Measurements from ENCODE around the gene DPP8.

Gene DPP8

GRCh38 chr15:65426216-65426853 lies 91.2 kb downstream of the DPP8 start:
- H3K9ac ChIP-seq (ENCODE audit: low read length in 2 of 2): no peak overlapping the region

GRCh38 chr15:65424683-65425082 lies 92.8 kb downstream of the DPP8 start:
- no peak overlapping the region for H3K27ac ChIP-seq (ENCODE audit: low read length)
- H3K36me3 ChIP-seq (ENCODE audit: control insufficient read depth in 2 of 2, insufficient read depth in 2 of 2, low read length in 2 of 2): no peaks in the 10 kb centered on the region
- no peak overlapping the region for H3K9ac ChIP-seq (ENCODE audit: low read length in 2 of 2)
- no peak overlapping the region for H3K4me3 ChIP-seq (ENCODE audit: low read length in 2 of 2)
- H3K4me1 ChIP-seq (ENCODE audit: control insufficient read depth, insufficient read depth, low read length): peaks cover 18% of the 10 kb centered on the region
- H3K27me3 ChIP-seq (ENCODE audit: control insufficient read depth in 1 of 2, insufficient read depth in 2 of 2, low read length in 2 of 2): peaks cover 7 to 11% of the 10 kb centered on the region in 2 donors
- no peaks in the 10 kb centered on the region for H3K9me3 ChIP-seq (ENCODE audit: control insufficient read depth in 2 of 2, low read length in 2 of 2)

More at GRCh38 chr15:65426216-65426853, 91.2 kb downstream of the DPP8 start:
- peaks cover 12% of the 10 kb centered on the region for H3K4me1 ChIP-seq (ENCODE audit: control insufficient read depth, insufficient read depth, low read length)
- no peak overlapping the region for H3K4me3 ChIP-seq (ENCODE audit: low read length in 2 of 2)
- no peak overlapping the region for H3K27ac ChIP-seq (ENCODE audit: low read length)
- no peaks in the 10 kb centered on the region for H3K36me3 ChIP-seq (ENCODE audit: control insufficient read depth in 2 of 2, insufficient read depth in 2 of 2, low read length in 2 of 2)
- H3K9me3 ChIP-seq (ENCODE audit: control insufficient read depth in 2 of 2, low read length in 2 of 2): no peaks in the 10 kb centered on the region
- peaks cover 0 to 2% of the 10 kb centered on the region in 2 donors for H3K27me3 ChIP-seq (ENCODE audit: control insufficient read depth in 1 of 2, insufficient read depth in 2 of 2, low read length in 2 of 2)

- H3K9me3 ChIP-seq (ENCODE audit: control insufficient read depth in 2 of 2, low read length in 2 of 2): no peaks in the 10 kb centered on the region
- H3K27me3 ChIP-seq (ENCODE audit: control insufficient read depth in 1 of 2, insufficient read depth in 2 of 2, low read length in 2 of 2): peaks cover 7 to 11% of the 10 kb centered on the region in 2 donors
- H3K9ac ChIP-seq (ENCODE audit: low read length in 2 of 2): no peak overlapping the region
- no peaks in the 10 kb centered on the region for H3K36me3 ChIP-seq (ENCODE audit: control insufficient read depth in 2 of 2, insufficient read depth in 2 of 2, low read length in 2 of 2)
- H3K27ac ChIP-seq (ENCODE audit: low read length): no peak overlapping the region
- no peak overlapping the region for H3K4me3 ChIP-seq (ENCODE audit: low read length in 2 of 2)
- H3K4me1 ChIP-seq (ENCODE audit: control insufficient read depth, insufficient read depth, low read length): peaks cover 18% of the 10 kb centered on the region
Measured at GRCh38 chr15:65423976-65424679, 93.4 kb downstream of the DPP8 start.

- Histone ChIP-seq H3K9ac (ENCODE audit: low read length in 2 of 2) (no peak overlapping the region), H3K27ac (ENCODE audit: low read length) (no peak overlapping the region), H3K4me3 (ENCODE audit: low read length in 2 of 2) (peak overlapping the region in 1 of 2 donors; percentile 22), H3K4me1 (ENCODE audit: control insufficient read depth, insufficient read depth, low read length) (peaks cover 18% of the 10 kb centered on the region), H3K9me3 (ENCODE audit: control insufficient read depth in 2 of 2, low read length in 2 of 2) (no peaks in the 10 kb centered on the region), H3K27me3 (ENCODE audit: control insufficient read depth in 1 of 2, insufficient read depth in 2 of 2, low read length in 2 of 2) (peaks cover 7 to 11% of the 10 kb centered on the region in 2 donors), H3K36me3 (ENCODE audit: control insufficient read depth in 2 of 2, insufficient read depth in 2 of 2, low read length in 2 of 2) (no peaks in the 10 kb centered on the region)
Measured at GRCh38 chr15:65423150-65423975, 94.1 kb downstream of the DPP8 start.

- Histone ChIP-seq H3K27me3 (ENCODE audit: control insufficient read depth in 1 of 2, insufficient read depth in 2 of 2, low read length in 2 of 2) (peaks cover 11 to 16% of the 10 kb centered on the region in 2 donors), H3K9ac (ENCODE audit: low read length in 2 of 2) (peak overlapping the region; percentile 29 to 38), H3K27ac (ENCODE audit: low read length) (no peak overlapping the region), H3K36me3 (ENCODE audit: control insufficient read depth in 2 of 2, insufficient read depth in 2 of 2, low read length in 2 of 2) (no peaks in the 10 kb centered on the region), H3K4me3 (ENCODE audit: low read length in 2 of 2) (peak overlapping the region; percentile 76 to 77), H3K4me1 (ENCODE audit: control insufficient read depth, insufficient read depth, low read length) (peaks cover 23% of the 10 kb centered on the region), H3K9me3 (ENCODE audit: control insufficient read depth in 2 of 2, low read length in 2 of 2) (no peaks in the 10 kb centered on the region)
Measured at GRCh38 chr15:65421360-65422215, 95.9 kb downstream of the DPP8 start.

- H3K9ac ChIP-seq (ENCODE audit: low read length in 2 of 2): peak overlapping the region in 1 of 2 donors; percentile 38
Measured at GRCh38 chr15:65420975-65421359, 96.5 kb downstream of the DPP8 start.

GRCh38 chr15:65418596-65418995 lies 98.9 kb downstream of the DPP8 start:
- Histone ChIP-seq H3K36me3 (ENCODE audit: control insufficient read depth in 2 of 2, insufficient read depth in 2 of 2, low read length in 2 of 2) (no peaks in the 10 kb centered on the region), H3K4me3 (ENCODE audit: low read length in 2 of 2) (no peak overlapping the region), H3K4me1 (ENCODE audit: control insufficient read depth, insufficient read depth, low read length) (peaks cover 27% of the 10 kb centered on the region), H3K9me3 (ENCODE audit: control insufficient read depth in 2 of 2, low read length in 2 of 2) (no peaks in the 10 kb centered on the region), H3K9ac (ENCODE audit: low read length in 2 of 2) (no peak overlapping the region), H3K27me3 (ENCODE audit: control insufficient read depth in 1 of 2, insufficient read depth in 2 of 2, low read length in 2 of 2) (peaks cover 11 to 21% of the 10 kb centered on the region in 2 donors), H3K27ac (ENCODE audit: low read length) (no peak overlapping the region)

More at GRCh38 chr15:65420975-65421359, 96.5 kb downstream of the DPP8 start:
- Histone ChIP-seq H3K4me1 (ENCODE audit: control insufficient read depth, insufficient read depth, low read length) (peaks cover 23% of the 10 kb centered on the region), H3K9me3 (ENCODE audit: control insufficient read depth in 2 of 2, low read length in 2 of 2) (no peaks in the 10 kb centered on the region), H3K4me3 (ENCODE audit: low read length in 2 of 2) (peak overlapping the region; percentile 76 to 77), H3K36me3 (ENCODE audit: control insufficient read depth in 2 of 2, insufficient read depth in 2 of 2, low read length in 2 of 2) (no peaks in the 10 kb centered on the region), H3K27ac (ENCODE audit: low read length) (no peak overlapping the region), H3K27me3 (ENCODE audit: control insufficient read depth in 1 of 2, insufficient read depth in 2 of 2, low read length in 2 of 2) (peaks cover 11 to 16% of the 10 kb centered on the region in 2 donors)

- peaks cover 20% of the 10 kb centered on the region for H3K4me1 ChIP-seq (ENCODE audit: control insufficient read depth, insufficient read depth, low read length)
- H3K27ac ChIP-seq (ENCODE audit: low read length): no peak overlapping the region
- no peaks in the 10 kb centered on the region for H3K36me3 ChIP-seq (ENCODE audit: control insufficient read depth in 2 of 2, insufficient read depth in 2 of 2, low read length in 2 of 2)
- no peak overlapping the region for H3K9ac ChIP-seq (ENCODE audit: low read length in 2 of 2)
- peaks cover 9 to 21% of the 10 kb centered on the region in 2 donors for H3K27me3 ChIP-seq (ENCODE audit: control insufficient read depth in 1 of 2, insufficient read depth in 2 of 2, low read length in 2 of 2)
- no peaks in the 10 kb centered on the region for H3K9me3 ChIP-seq (ENCODE audit: control insufficient read depth in 2 of 2, low read length in 2 of 2)
- no peak overlapping the region for H3K4me3 ChIP-seq (ENCODE audit: low read length in 2 of 2)
Measured at GRCh38 chr15:65416845-65417416, 100.6 kb downstream of the DPP8 start.

- peaks cover 10% of the 10 kb centered on the region for H3K4me1 ChIP-seq (ENCODE audit: control insufficient read depth, insufficient read depth, low read length)
- H3K36me3 ChIP-seq (ENCODE audit: control insufficient read depth in 2 of 2, insufficient read depth in 2 of 2, low read length in 2 of 2): no peaks in the 10 kb centered on the region
- H3K9ac ChIP-seq (ENCODE audit: low read length in 2 of 2): no peak overlapping the region
- no peaks in the 10 kb centered on the region for H3K9me3 ChIP-seq (ENCODE audit: control insufficient read depth in 2 of 2, low read length in 2 of 2)
- H3K4me3 ChIP-seq (ENCODE audit: low read length in 2 of 2): no peak overlapping the region
- peaks cover 0 to 14% of the 10 kb centered on the region in 2 donors for H3K27me3 ChIP-seq (ENCODE audit: control insufficient read depth in 1 of 2, insufficient read depth in 2 of 2, low read length in 2 of 2)
- no peak overlapping the region for H3K27ac ChIP-seq (ENCODE audit: low read length)
Measured at GRCh38 chr15:65414841-65415621, 102.5 kb downstream of the DPP8 start.
